GM21367 (cell line): Measurements from ENCODE around the gene PPP1R13B.

Source experiments
- ATAC-seq: cut with Tn5 transposase; IDR thresholded peaks from one replicate; pipeline ENCODE4 v1.9.1; 2021; ENCODE audit not compliant: unreplicated experiment

PPP1R13B gene

GRCh38 chr14:103836976-103837725 is 10.2 kb downstream of the PPP1R13B start:
- no peak for ATAC-seq

DNA sequence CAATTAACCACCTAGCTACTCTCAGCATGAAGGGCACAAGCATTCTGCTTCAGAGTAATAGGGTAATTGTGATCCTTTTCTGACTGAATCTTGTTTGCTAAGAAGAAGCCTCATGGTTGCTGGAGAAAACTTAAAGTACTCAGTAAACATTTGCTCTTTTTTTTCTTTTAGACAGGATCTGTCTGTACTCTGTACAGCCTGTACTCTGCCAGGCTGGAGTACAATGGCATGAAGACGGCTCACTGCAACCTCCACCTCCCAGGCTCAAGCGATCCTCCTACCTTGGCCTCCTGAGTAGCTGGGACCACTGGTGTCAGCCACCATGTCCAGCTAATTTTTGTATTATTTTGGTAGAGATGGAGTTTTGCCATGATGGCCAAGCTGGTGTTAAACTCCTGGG is 12.4 kb downstream of the PPP1R13B start:
- ATAC-seq: no peak

DNA sequence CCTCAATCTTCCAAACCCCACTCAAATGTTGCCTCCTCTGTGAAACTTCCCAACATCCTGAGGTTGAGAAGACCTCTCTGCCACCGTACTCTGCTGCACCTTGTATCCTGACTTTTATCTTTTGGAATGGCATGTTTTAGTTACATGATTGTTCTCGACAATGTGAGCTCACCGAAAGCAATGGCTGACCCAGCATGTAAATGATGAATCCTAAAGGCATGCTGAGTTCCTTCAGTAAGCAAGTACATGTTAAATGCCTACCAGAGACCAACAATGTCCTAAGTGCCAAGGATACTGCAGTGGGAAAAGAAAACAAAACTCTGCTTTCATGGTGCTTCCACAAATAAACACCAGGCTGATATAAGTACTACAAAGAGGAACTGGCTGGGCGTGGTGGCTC is 13.7 kb downstream of the PPP1R13B start:
- no peak for ATAC-seq

DNA sequence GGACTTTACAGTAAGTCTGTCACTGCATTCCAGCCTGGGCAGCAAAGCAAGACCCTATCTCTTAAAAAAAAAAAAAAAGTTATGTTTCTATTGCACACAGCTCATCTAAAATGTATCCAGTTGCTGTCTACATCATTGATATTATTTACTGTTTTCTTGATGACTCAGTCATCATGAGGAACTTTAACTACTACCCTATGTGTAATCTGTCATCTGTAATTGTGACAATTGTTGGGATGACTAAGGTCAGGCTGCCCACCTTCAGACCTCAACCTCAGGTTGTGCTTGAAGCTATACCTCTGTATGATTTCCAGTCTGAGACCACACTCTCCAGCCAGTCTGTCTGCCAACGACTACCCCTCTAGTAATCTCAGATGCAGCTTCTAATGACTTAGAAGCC is 15.3 kb downstream of the PPP1R13B start:
- ATAC-seq: no peak

DNA sequence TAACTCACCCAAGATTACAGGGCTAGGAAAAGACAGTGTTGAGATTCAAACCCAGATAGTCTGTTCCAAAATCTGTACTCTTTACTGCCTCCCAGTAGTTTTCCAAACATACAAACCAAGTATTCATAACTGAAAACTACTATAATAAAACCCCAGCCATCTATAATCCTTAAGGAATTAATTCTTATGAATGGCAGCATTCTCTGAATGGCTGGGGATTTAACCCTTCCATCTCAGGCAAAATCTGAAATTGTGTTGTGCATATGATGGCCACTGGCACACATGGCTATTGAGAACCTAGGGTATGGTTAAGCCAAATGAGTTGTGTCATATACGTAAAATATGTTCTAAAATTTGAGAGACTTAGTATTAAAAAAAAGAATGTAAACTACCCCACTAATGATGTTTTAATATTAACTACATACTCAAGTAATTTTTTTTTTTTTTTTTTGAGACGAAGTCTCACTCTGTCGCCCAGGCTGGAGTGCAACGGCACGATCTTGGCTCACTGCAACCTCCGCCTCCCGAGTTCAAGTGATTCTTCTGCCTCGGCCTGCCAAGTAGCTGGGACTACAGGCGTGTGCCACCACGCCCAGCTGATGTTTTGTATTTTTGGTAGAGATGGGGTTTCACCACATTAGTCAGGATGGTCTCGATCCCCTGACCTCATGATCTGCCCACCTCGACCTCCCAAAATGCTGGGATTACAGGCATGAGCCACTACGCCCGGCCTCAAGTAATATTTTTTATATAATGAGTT is 16.7 kb downstream of the PPP1R13B start:
- ATAC-seq: no peak

DNA sequence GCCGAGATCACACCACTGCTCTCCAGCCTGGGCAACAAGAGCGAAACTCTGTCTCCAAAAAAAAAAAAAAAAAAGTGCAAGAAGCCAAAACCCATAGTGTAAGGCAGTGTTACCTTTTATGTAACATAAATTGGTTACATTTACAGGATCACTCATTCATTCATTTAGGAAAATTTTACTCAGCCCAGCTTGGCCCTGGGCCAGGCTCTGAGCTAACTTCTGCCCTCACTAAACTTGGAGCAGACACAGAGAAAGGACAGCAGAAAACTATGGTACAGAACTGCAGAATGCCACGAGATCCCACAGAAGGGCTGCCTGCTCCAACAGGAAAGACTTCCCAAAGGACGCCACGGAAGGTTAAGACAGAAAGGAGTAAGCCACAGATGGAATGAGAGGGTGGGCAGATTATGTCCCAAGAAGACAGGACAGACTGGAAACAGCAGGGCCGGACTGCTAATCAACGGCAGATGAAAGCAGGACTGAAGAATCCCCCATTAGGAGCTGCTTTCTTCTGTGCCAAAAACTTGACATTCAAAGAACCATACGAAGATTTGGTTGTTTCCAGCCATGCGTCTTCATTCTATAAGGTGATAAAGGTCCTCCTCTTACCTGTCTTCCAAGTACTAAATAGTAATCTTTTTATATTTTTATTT is 18.9 kb downstream of the PPP1R13B start:
- ATAC-seq: no peak

DNA sequence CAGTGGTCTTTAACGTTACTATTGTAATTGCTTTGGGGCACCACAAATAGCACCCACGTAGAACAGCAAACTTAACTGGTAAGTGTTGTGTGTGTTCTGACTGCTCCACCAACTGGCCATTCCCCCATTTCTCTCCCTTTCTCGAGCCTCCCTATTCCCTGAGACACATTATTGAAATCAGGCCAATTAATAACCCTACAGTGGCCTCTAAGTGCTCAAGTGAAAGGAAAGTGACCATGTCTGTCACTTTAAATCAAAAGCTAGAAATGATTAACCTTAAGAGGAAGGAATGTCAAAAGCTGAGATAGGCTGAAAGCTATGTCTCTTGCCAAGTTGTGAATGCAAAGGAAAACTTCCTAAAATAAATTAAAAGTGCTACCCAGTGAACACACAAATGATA is 22.3 kb downstream of the PPP1R13B start:
- no peak for ATAC-seq

DNA sequence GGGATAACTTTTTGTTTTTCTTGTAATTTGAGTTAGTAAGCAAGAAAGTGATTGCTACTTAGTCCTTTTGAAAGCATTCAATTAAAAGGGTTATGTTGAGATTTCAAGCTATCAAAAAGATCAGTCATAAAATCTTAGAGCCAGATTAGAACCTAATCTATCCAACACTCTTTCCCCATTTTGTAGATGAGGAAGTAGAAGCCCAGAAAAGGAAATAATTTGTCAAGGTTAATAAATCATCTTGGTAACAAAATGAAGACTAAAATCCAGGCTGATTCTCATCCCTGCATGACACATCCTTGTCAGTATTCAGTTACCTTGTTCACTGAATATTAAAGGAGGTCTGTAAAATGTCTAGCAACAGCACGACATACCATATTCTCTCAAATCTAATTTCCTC is 26.5 kb downstream of the PPP1R13B start:
- ATAC-seq: no peak

DNA sequence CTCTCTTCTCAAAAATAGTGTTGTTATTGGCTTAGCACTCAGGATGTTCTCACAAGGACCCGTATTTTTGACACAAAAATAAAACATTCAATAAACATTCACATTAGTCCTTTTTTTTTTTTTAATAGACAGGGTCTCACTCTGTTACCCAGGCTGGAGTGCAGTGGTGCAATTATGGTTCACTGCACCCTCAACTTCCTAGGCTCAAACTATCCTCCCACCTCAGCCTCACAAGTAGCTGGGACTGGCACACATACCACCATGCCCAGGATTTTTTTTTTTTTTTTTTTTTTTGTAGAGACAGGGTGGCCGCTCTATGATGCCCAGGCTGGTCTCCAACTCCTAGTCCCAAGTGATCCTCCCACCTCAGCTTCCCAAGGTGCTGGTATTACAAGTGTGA is 27.0 kb downstream of the PPP1R13B start:
- no peak for ATAC-seq

- ATAC-seq: no peak
These were observed 27.7 kb downstream of the PPP1R13B start for GRCh38 chr14:103819503-103820307.

GRCh38 chr14:103818870-103819269 is 28.5 kb downstream of the PPP1R13B start:
- no peak for ATAC-seq

DNA sequence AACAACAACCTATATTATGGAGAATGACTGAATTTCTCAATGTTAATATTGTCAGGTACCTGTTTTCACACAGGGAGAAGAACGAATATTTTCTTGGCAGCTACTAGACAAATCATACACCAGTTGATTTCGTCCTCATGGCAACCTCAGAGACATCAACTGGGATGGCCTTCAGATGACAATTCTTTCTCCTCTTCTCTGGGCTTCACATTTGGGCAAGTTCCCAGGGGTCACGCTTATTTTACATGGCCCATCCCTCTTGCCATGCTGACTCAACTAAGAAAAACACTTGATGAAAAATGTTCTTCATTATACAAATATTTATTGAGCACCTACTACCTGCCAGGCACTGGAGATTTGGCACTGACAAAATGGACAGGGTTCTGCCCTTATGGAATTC is 29.0 kb downstream of the PPP1R13B start:
- no peak for ATAC-seq

DNA sequence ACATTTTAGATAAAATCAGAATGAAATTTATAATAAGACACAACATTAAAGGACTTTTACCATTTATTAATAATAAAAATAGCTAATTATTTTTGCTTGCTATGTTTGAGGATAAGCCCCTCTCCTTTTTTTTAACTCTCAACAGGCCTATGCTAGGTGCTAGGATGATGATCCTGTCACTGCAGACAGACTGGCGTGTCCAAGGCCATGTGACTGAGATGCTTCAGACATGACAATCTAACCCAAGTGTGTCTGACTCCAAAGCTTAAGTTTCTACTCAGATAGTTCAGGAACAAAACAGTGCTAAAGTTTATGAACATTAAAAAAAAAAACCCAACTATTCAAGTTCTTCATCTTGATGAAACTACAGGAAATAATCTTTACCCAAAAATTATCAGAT is 29.8 kb downstream of the PPP1R13B start:
- ATAC-seq: no peak

GRCh38 chr14:103816991-103817390 is 30.4 kb downstream of the PPP1R13B start:
- ATAC-seq: no peak

- ATAC-seq: no peak
These were observed 32.1 kb downstream of the PPP1R13B start for GRCh38 chr14:103815253-103815652.

DNA sequence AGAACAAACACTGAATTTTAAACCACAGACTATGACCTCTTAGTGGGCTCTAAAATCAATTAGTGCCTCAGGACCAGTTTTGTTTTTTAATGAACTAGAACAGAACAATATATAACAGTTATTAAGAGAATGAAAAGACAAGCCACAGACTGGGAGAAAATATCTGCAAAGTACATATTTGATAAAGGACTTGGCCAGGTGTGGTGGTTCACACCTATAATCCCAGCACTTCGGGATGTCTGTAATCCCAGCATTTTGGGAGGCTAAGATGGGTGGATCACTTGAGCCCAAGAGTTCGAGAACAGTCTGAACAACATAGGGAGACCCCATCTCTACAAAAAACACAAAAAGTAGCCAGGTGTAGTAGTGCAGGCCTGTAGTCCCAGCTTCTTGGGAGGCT is 36.2 kb downstream of the PPP1R13B start:
- ATAC-seq: no peak

DNA sequence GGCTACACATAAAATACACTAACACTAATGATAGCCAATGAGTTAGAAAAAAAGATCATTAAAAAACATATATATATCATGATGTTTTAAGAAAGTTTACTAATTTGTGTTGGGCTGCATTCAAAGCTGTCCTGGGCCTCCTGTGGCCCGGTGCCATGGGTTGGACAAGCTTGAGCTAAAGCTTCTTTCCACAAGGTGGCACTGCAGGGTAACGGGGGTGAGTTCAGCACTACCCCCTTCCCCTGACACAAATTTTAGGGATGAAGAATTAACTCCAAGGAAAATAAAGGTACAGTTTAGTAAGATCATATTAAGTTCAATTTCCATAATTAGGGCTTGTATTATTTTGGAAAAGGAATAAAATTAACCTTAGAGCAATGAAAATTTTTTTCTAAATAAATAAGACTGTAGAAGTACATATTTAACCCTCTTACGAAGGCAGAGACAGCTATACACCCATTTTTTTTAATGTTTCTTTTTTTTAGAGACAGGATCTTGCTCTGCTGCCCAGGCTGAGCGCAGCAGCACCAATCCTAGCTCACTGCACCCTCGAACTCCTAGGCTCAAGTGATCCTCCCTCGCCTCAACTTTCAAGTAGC is 38.9 kb downstream of the PPP1R13B start:
- ATAC-seq: no peak

GRCh38 chr14:103806805-103807204 is 40.6 kb downstream of the PPP1R13B start:
- peak; percentile 53 for ATAC-seq

- no peak for ATAC-seq
These were observed 41.7 kb downstream of the PPP1R13B start for GRCh38 chr14:103805708-103806107.

DNA sequence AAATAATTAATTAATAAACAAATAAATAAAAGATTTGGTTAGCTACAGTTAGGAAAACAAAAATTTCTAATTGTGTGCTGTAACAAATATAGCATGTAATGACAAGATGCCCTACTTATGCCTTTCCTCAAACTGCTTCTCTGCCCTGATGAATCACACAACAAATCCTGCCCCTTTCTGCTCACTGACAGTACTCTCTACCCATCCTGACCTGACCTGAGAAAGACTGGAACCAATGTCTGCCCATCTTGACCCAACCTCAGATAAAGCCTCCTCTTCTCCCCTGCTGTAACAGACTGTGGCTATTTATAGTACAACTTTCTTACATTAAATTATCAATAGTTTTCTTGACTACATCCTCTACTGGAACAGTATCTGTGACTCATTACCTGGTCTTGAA is 43.7 kb downstream of the PPP1R13B start:
- ATAC-seq: no peak

- ATAC-seq: no peak
These were observed 45.0 kb downstream of the PPP1R13B start for GRCh38 chr14:103802356-103802755.
